ENCODE measurements around the gene SEMA3E.
"Not testable (repeated sequence)": the region's sequence is repeated elsewhere in the genome, so short reads cannot be mapped to it uniquely, and the experiment has no call there.

Gene SEMA3E

DNA sequence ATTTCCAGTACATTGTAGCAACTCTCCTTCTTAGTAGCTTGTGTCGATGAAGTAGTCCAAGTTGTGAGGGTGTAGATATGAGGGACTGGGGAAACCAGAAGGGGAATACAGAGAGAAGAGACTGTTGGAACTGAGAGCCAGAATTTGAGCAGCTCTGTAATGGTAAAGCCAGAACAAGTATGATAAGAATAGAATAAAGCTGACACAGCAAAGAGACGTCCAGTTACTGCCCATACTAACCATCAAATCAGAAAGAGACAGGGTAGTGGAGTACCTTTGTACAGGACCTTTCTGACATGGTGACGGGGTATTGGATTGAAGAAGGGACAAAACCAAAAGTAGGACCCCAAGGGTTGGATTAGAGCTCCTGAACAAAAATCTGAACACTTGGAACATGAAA lies 206.0 kb downstream of the SEMA3E start:
- Histone ChIP-seq H3K27ac (no peak overlapping the region), H3K4me1 (ENCODE audit: low read depth, poor library complexity, severe bottlenecking) (no peaks in the 10 kb centered on the region), H3K36me3 (ENCODE audit: insufficient read depth) (no peaks in the 10 kb centered on the region), H3K79me2 (ENCODE audit: insufficient read depth, low read depth) (no peaks in the 10 kb centered on the region), H3K27me3 (ENCODE audit: insufficient read depth, low read depth) (no peaks in the 10 kb centered on the region), H3K9ac (no peak overlapping the region), H2AFZ (ENCODE audit: low read depth) (no peak overlapping the region), H4K20me1 (ENCODE audit: insufficient read depth) (no peaks in the 10 kb centered on the region), H3K4me3 (IDR thresholded peaks at IDR 0.05; ENCODE audit: insufficient read depth, low read depth, low read length) (no peak overlapping the region), H3K4me2 (no peak overlapping the region)
- TF ChIP-seq, protein P1, sequence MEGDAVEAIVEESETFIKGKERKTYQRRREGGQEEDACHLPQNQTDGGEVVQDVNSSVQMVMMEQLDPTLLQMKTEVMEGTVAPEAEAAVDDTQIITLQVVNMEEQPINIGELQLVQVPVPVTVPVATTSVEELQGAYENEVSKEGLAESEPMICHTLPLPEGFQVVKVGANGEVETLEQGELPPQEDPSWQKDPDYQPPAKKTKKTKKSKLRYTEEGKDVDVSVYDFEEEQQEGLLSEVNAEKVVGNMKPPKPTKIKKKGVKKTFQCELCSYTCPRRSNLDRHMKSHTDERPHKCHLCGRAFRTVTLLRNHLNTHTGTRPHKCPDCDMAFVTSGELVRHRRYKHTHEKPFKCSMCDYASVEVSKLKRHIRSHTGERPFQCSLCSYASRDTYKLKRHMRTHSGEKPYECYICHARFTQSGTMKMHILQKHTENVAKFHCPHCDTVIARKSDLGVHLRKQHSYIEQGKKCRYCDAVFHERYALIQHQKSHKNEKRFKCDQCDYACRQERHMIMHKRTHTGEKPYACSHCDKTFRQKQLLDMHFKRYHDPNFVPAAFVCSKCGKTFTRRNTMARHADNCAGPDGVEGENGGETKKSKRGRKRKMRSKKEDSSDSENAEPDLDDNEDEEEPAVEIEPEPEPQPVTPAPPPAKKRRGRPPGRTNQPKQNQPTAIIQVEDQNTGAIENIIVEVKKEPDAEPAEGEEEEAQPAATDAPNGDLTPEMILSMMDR (conservative IDR thresholded peaks at IDR 0.05; ENCODE audit: low read depth, low read length) = no peak

DNA sequence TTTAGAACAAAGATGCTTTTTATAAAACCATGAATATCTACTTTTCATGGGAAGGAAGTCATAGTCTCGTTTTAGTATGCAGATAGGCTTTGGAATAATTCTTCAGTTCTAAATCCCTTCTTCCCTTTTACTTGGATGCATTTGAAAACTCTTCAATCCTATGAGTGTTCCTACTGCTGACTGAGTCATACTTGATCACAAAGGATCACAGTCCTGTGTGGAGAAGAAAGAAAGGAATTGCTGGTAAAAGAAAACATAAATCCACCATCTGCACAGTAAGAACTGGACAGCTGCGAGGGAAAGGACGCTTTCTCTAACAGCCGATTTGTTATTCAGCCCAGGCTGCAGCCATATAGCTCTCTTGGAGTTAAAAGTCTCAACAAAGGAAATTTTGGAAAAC lies 209.9 kb downstream of the SEMA3E start:
- no peaks in the 10 kb centered on the region for H3K27me3 ChIP-seq (ENCODE audit: insufficient read depth, low read depth)
- no peaks in the 10 kb centered on the region for H3K79me2 ChIP-seq (ENCODE audit: insufficient read depth, low read depth)
- H3K9ac ChIP-seq = no peak overlapping the region
- H3K4me1 ChIP-seq (ENCODE audit: low read depth, poor library complexity, severe bottlenecking) = no peaks in the 10 kb centered on the region
- H3K4me2 ChIP-seq = no peak overlapping the region
- H4K20me1 ChIP-seq (ENCODE audit: insufficient read depth) = no peaks in the 10 kb centered on the region
- no peak overlapping the region for H2AFZ ChIP-seq (ENCODE audit: low read depth)
- no peak overlapping the region for H3K4me3 ChIP-seq (IDR thresholded peaks at IDR 0.05; ENCODE audit: insufficient read depth, low read depth, low read length)
- TF ChIP-seq, protein P1 (conservative IDR thresholded peaks at IDR 0.05; ENCODE audit: low read depth, low read length) = no peak
- no peak overlapping the region for H3K27ac ChIP-seq
- no peaks in the 10 kb centered on the region; the same call in 1 of the 2 replicates for H3K36me3 ChIP-seq (ENCODE audit: insufficient read depth)

DNA sequence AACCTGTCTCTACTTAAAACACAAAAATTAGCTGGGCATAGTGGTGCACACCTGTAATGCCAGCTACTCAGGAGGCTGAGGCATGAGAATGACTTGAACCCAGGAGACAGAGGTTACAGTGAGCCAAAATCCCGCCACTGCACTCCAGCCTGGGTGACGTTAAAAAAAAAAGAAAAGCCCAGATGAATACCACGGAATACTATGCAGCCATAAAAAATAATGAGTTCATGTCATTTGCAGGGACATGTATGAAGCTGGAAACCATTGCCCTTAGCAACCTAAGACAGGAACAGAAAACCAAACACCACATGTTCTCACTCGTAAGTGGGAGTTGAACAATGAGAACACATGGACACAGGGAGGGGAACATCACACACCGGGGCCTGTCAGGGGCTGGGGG lies 218.7 kb downstream of the SEMA3E start:
- H3K36me3 ChIP-seq (ENCODE audit: insufficient read depth); H3K27me3 ChIP-seq (ENCODE audit: insufficient read depth, low read depth); H3K9ac ChIP-seq; H3K79me2 ChIP-seq (ENCODE audit: insufficient read depth, low read depth); H4K20me1 ChIP-seq (ENCODE audit: insufficient read depth); H3K4me3 ChIP-seq (IDR thresholded peaks at IDR 0.05; ENCODE audit: insufficient read depth, low read depth, low read length); H3K4me2 ChIP-seq; H2AFZ ChIP-seq (ENCODE audit: low read depth); H3K27ac ChIP-seq: not testable (repeated sequence)
- H3K4me1 ChIP-seq (ENCODE audit: low read depth, poor library complexity, severe bottlenecking) = peaks cover 34% of the 10 kb centered on the region

DNA sequence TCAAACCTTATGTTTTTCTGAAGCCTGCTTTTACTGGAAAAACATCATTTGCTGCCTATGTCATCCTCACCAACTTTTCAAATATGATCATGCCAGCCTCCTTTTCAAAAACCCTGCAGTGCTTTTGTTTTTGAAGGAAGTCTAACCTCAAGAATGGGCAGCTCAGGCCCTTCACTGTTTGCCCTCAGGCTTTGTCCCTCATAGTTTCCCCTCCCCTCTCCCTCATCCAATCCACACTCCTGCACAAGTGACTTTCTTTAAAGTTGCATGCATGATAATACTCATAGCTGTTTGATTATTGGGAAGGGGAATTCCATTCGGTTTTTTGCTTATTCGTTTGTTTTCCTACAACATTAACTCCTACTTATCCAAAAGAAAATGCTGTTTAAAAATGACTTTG lies 219.4 kb downstream of the SEMA3E start:
- no peak overlapping the region for H3K27ac ChIP-seq
- H3K4me3 ChIP-seq (IDR thresholded peaks at IDR 0.05; ENCODE audit: insufficient read depth, low read depth, low read length) = no peak overlapping the region
- H3K4me2 ChIP-seq = no peak overlapping the region
- no peak overlapping the region for H3K9ac ChIP-seq
- H2AFZ ChIP-seq (ENCODE audit: low read depth) = no peak overlapping the region
- peaks cover 34% of the 10 kb centered on the region for H3K4me1 ChIP-seq (ENCODE audit: low read depth, poor library complexity, severe bottlenecking)
- TF ChIP-seq, protein P1 (conservative IDR thresholded peaks at IDR 0.05; ENCODE audit: low read depth, low read length) = no peak
- no peaks in the 10 kb centered on the region for H3K27me3 ChIP-seq (ENCODE audit: insufficient read depth, low read depth)
- H3K79me2 ChIP-seq (ENCODE audit: insufficient read depth, low read depth) = no peaks in the 10 kb centered on the region
- H3K36me3 ChIP-seq (ENCODE audit: insufficient read depth) = no peaks in the 10 kb centered on the region
- no peaks in the 10 kb centered on the region for H4K20me1 ChIP-seq (ENCODE audit: insufficient read depth)

DNA sequence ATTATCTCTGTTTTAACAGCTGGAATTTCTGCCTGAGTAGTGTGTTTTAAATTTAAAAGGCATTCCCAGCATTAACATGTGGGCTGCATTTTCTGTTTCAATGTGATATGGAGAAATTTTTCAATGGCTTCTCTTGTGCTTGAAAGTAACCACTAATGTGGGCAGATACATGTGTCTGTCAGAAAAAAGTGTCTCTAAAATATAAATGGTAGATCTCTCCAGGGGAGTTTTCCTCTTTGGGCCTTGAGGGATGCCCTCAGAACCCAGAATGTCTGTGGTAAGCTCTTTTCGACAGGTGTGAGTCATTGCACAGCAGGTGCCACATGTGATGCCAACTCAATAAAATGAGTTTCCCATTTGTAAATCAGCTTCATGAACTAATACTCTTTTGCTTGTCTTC lies 221.1 kb downstream of the SEMA3E start:
- Histone ChIP-seq H3K4me2 (no peak overlapping the region), H3K79me2 (ENCODE audit: insufficient read depth, low read depth) (no peaks in the 10 kb centered on the region), H3K27me3 (ENCODE audit: insufficient read depth, low read depth) (no peaks in the 10 kb centered on the region), H3K4me1 (ENCODE audit: low read depth, poor library complexity, severe bottlenecking) (peaks cover 34% of the 10 kb centered on the region), H3K27ac (no peak overlapping the region), H3K4me3 (IDR thresholded peaks at IDR 0.05; ENCODE audit: insufficient read depth, low read depth, low read length) (no peak overlapping the region), H3K9ac (no peak overlapping the region), H3K36me3 (ENCODE audit: insufficient read depth) (no peaks in the 10 kb centered on the region), H4K20me1 (ENCODE audit: insufficient read depth) (no peaks in the 10 kb centered on the region), H2AFZ (ENCODE audit: low read depth) (no peak overlapping the region)
- TF ChIP-seq, protein P1 (conservative IDR thresholded peaks at IDR 0.05; ENCODE audit: low read depth, low read length) = no peak

All from KMS-11 (cell line).